H1 (cell line): ENCODE results near the gene CFAP157. TPM values are rescaled to one million over a fixed set of nuclear protein-coding genes. Genes with fewer than 3 reads are reported as not detected.

Experiments
- CTCF ChIA-PET: fragments of 300-600 bp; sonication (Branson Sonifier 250); formaldehyde crosslinking; loops from one replicate; lab custom pipeline; 2021; ENCODE audit not compliant: partially characterized antibody; lab: Charles Lee
- POLR2A ChIA-PET: fragments of 300-600 bp; sonication (Branson Sonifier 250); formaldehyde crosslinking; loops from one replicate; lab custom pipeline; 2021; ENCODE audit warnings: inconsistent platforms; ENCODE audit not compliant: partially characterized antibody; lab: Charles Lee
- DNase-seq, 2 experiments: peaks; one replicate each; pipeline versions ENCODE4 v3.0.0 to v3.0.0-alpha.2; 2010 to 2022; ENCODE audit warnings: low spot score in 2 of 2, low read depth in 1 of 2, mixed read lengths in 1 of 2
- FAIRE-seq: peaks from 2 replicates; lab custom pipeline; 2011; peaks lifted over from hg19 to GRCh38; lab: Jason Lieb, UNC
- H2AFZ ChIP-seq: 2 replicates; pipeline ENCODE4 v1.8.1; 2012; ENCODE audit warnings: low read length, inconsistent platforms
- H2AK5ac ChIP-seq: 2 replicates; pipeline ENCODE4 v1.6.1; 2013; ENCODE audit warnings: low read depth, low read length
- H2BK120ac ChIP-seq: replicated peaks from 2 replicates; pipeline ENCODE3; 2013; ENCODE audit warnings: low read depth, low read length, inconsistent platforms
- H2BK12ac ChIP-seq: 2 replicates; pipeline ENCODE4 v1.6.1; 2013; ENCODE audit warnings: low read depth, low read length
- H2BK15ac ChIP-seq: 2 replicates; pipeline ENCODE4 v1.6.1; 2013; ENCODE audit warnings: low read length
- H2BK20ac ChIP-seq: 2 replicates; pipeline ENCODE4 v1.6.1; 2013; ENCODE audit warnings: low read length
- H2BK5ac ChIP-seq: 2 replicates; pipeline ENCODE4 v1.6.1; 2013; ENCODE audit warnings: low read depth, low read length
- H3K14ac ChIP-seq: 2 replicates; pipeline ENCODE4 v1.6.1; 2013; ENCODE audit warnings: inconsistent platforms; ENCODE audit not compliant: insufficient read length
- H3K18ac ChIP-seq: 2 replicates; pipeline ENCODE4 v1.6.1; 2013; ENCODE audit warnings: low read length; ENCODE audit errors: extremely low read depth
- H3K23ac ChIP-seq: 2 replicates; pipeline ENCODE4 v1.6.1; 2013; ENCODE audit warnings: inconsistent platforms; ENCODE audit not compliant: insufficient read length
- H3K23me2 ChIP-seq: 2 replicates; pipeline ENCODE4 v1.6.1; 2013; ENCODE audit warnings: low read depth, low read length
- H3K27ac ChIP-seq: 2 replicates; pipeline ENCODE4 v1.6.1; 2011; ENCODE audit warnings: low read depth, low read length, inconsistent platforms
- H3K27me3 ChIP-seq, 4 experiments: replicated peaks in 1 of 4; 1 replicate in 1 of 4; 2 replicates in 3 of 4; pipeline versions ENCODE4 v1.6.1 to v1.8.1; 2011 to 2013; ENCODE audit warnings: low read length in 3 of 4, mild to moderate bottlenecking in 3 of 4, inconsistent platforms in 2 of 4, mixed read lengths in 2 of 4, moderate library complexity in 1 of 4; ENCODE audit not compliant: control insufficient read depth in 3 of 4, insufficient read depth in 3 of 4; ENCODE audit errors: extremely low read depth in 1 of 4
- H3K36me3 ChIP-seq, 4 experiments: 2 replicates each; pipeline versions ENCODE4 v1.6.1 to v1.8.1; 2011 to 2013; ENCODE audit warnings: mild to moderate bottlenecking in 4 of 4, low read length in 3 of 4, moderate library complexity in 2 of 4, control low read depth in 1 of 4, inconsistent platforms in 1 of 4; ENCODE audit not compliant: insufficient read depth in 4 of 4, control insufficient read depth in 2 of 4
- H3K4ac ChIP-seq: replicated peaks from 2 replicates; pipeline ENCODE3; 2013; ENCODE audit warnings: low read length, low read depth, mixed read lengths, inconsistent platforms; ENCODE audit not compliant: insufficient read length
- H3K4me1 ChIP-seq, 4 experiments: replicated peaks in 1 of 4; 1 replicate in 1 of 4; 2 replicates in 3 of 4; pipeline versions ENCODE4 v1.6.1 to v1.8.1; 2011 to 2013; ENCODE audit warnings: low read length in 3 of 4, inconsistent platforms in 2 of 4, mixed read lengths in 1 of 4; ENCODE audit not compliant: insufficient read depth in 4 of 4, control insufficient read depth in 3 of 4
- H3K4me2 ChIP-seq, 2 experiments: 2 replicates each; pipeline versions ENCODE4 v1.6.1 to v1.8.1; 2011 to 2013; ENCODE audit warnings: low read depth in 2 of 2, low read length in 2 of 2, control low read depth in 1 of 2, inconsistent platforms in 1 of 2, mild to moderate bottlenecking in 1 of 2; ENCODE audit not compliant: insufficient read depth in 1 of 2
- H3K4me3 ChIP-seq, 4 experiments: fragments of 200-600, 300-600 bp in 1 of 4; sonication (generic), shearing (Covaris generic), sonication (Bioruptor Twin) in 1 of 4; 2 replicates each; pipeline versions ENCODE4 v1.5.1 to v1.8.1; 2011 to 2016; ENCODE audit warnings: low read length in 4 of 4, low read depth in 3 of 4, control low read depth in 2 of 4, inconsistent platforms in 2 of 4, mild to moderate bottlenecking in 2 of 4, mixed read lengths in 1 of 4, moderate library complexity in 1 of 4; ENCODE audit not compliant: insufficient read depth in 2 of 4; ENCODE audit errors: extremely low read depth in 1 of 4
- H3K56ac ChIP-seq: replicated peaks from 2 replicates; pipeline ENCODE3; 2013; ENCODE audit warnings: low read depth, mild to moderate bottlenecking, mixed read lengths, low read length, inconsistent platforms; ENCODE audit not compliant: insufficient read length
- H3K79me1 ChIP-seq: 2 replicates; pipeline ENCODE4 v1.6.1; 2013; ENCODE audit warnings: low read depth, low read length, control low read depth
- H3K79me2 ChIP-seq, 2 experiments: 2 replicates each; pipeline versions ENCODE4 v1.6.1 to v1.8.1; 2012 to 2013; ENCODE audit warnings: low read length in 2 of 2, mild to moderate bottlenecking in 2 of 2, inconsistent platforms in 1 of 2; ENCODE audit not compliant: insufficient read depth in 2 of 2, control insufficient read depth in 1 of 2
- H3K9ac ChIP-seq, 4 experiments: replicated peaks in 1 of 4; 1 replicate in 1 of 4; 2 replicates in 3 of 4; pipeline versions ENCODE4 v1.6.1 to v1.8.1; 2011 to 2013; ENCODE audit warnings: low read depth in 3 of 4, low read length in 3 of 4, control low read depth in 2 of 4, mild to moderate bottlenecking in 2 of 4, moderate library complexity in 2 of 4, inconsistent platforms in 1 of 4; ENCODE audit errors: extremely low read depth in 1 of 4
- H3K9me3 ChIP-seq, 2 experiments: 2 replicates each; pipeline versions ENCODE4 v1.6.1 to v1.8.1; 2012 to 2013; ENCODE audit warnings: mild to moderate bottlenecking in 2 of 2, moderate library complexity in 2 of 2, control low read depth in 1 of 2, inconsistent platforms in 1 of 2, low read depth in 1 of 2, low read length in 1 of 2, mixed read lengths in 1 of 2; ENCODE audit not compliant: insufficient read depth in 2 of 2
- H4K20me1 ChIP-seq, 2 experiments: replicated peaks in 1 of 2; 2 replicates each; pipeline versions ENCODE3 to v1.8.1; 2011 to 2013; ENCODE audit warnings: inconsistent platforms in 2 of 2, low read length in 2 of 2, mild to moderate bottlenecking in 1 of 2; ENCODE audit not compliant: insufficient read depth in 2 of 2, control insufficient read depth in 1 of 2
- H4K5ac ChIP-seq: 2 replicates; pipeline ENCODE4 v1.6.1; 2013; ENCODE audit warnings: low read length, low read depth, mixed read lengths, inconsistent platforms; ENCODE audit not compliant: insufficient read length
- H4K8ac ChIP-seq: 2 replicates; pipeline ENCODE4 v1.8.0; 2013; ENCODE audit warnings: mild to moderate bottlenecking, moderate library complexity, low read length, inconsistent platforms; ENCODE audit not compliant: insufficient read depth; ENCODE audit errors: extremely low read depth
- H4K91ac ChIP-seq: replicated peaks from 2 replicates; pipeline ENCODE3; 2013; ENCODE audit warnings: low read length, mixed read lengths, inconsistent platforms; ENCODE audit not compliant: insufficient read length
- CEBPB ChIP-seq: IDR thresholded peaks from 2 replicates; pipeline ENCODE4 v1.6.1; 2012; ENCODE audit warnings: low read depth, low read length
- CHD1 ChIP-seq: IDR thresholded peaks from 2 replicates; pipeline ENCODE4 v1.6.1; 2012; ENCODE audit warnings: low read depth, low read length, improper control_type of control experiment
- CTCF ChIP-seq, 3 experiments: IDR thresholded peaks; 1 replicate in 2 of 3; 2 replicates in 1 of 3; pipeline versions ENCODE4 v1.5.1 to v1.6.1; 2011; ENCODE audit warnings: low read length in 3 of 3, mild to moderate bottlenecking in 3 of 3, inconsistent platforms in 2 of 3, low read depth in 1 of 3, moderate library complexity in 1 of 3; ENCODE audit not compliant: insufficient read depth in 1 of 3; ENCODE audit errors: control extremely low read depth in 1 of 3
- KDM1A ChIP-seq: fragments of 200-600, 300-600 bp; sonication (generic); IDR thresholded peaks from 2 replicates; pipeline ENCODE4 v1.7.1; 2016; ENCODE audit warnings: mild to moderate bottlenecking, low read length, borderline replicate concordance
- KDM5A ChIP-seq: fragments of 200-600 bp; IDR thresholded peaks from 2 replicates; pipeline ENCODE4 v1.7.1; 2012; ENCODE audit warnings: mild to moderate bottlenecking, low read length, inconsistent platforms, mixed read lengths
- NRF1 ChIP-seq: IDR thresholded peaks from 2 replicates; pipeline ENCODE4 v1.6.1; 2011; ENCODE audit warnings: mild to moderate bottlenecking, low read depth, low read length, improper control_type of control experiment
- RAD21 ChIP-seq, 2 experiments: IDR thresholded peaks in 1 of 2; conservative IDR thresholded peaks in 1 of 2; 2 replicates each; pipeline ENCODE4 v1.6.1; 2011; ENCODE audit warnings: low read depth in 2 of 2, low read length in 2 of 2, improper control_type of control experiment in 1 of 2, inconsistent platforms in 1 of 2, mild to moderate bottlenecking in 1 of 2, moderate library complexity in 1 of 2
- SP1 ChIP-seq: IDR thresholded peaks from 2 replicates; pipeline ENCODE4 v1.6.1; 2011; ENCODE audit warnings: low read depth, low read length
- WGBS, 2 experiments: shearing (Covaris generic) in 1 of 2; methylation state at CpG; one replicate each; pipeline versions ENCODE4 v1.1.6 to v1.1.7; 2013 to 2015; ENCODE audit warnings: low lambda C conversion rate in 2 of 2, mixed read lengths in 2 of 2, inconsistent platforms in 1 of 2, low coverage in 1 of 2, missing lambda C conversion rate in 1 of 2; ENCODE audit not compliant: insufficient replicate concordance in 2 of 2, insufficient coverage in 1 of 2, insufficient read length in 1 of 2; ENCODE audit errors: extremely low coverage in 1 of 2, missing lambda C conversion rate in 1 of 2; 5-methylcytosine and 5-hydroxymethylcytosine counted together
- polyA plus RNA-seq, 7 experiments: library from polyadenylated mRNA; depleted of rRNA in 3 of 7; stranded (reverse) in 5 of 7; unstranded in 2 of 7; fragments of >200 nt in 5 of 7; fragments of 200-250 nt in 2 of 7; gene quantifications; 1 replicate in 5 of 7; 2 replicates in 1 of 7; 4 replicates in 1 of 7; pipeline versions ENCODE4 v1.2.1 to v1.2.3, GENCODE V29; 2011 to 2013; ENCODE audit warnings: missing spikeins in 2 of 7, mixed read lengths in 2 of 7
- total RNA-seq: library from RNA; stranded (reverse); fragmentation: NEBNext Ultra II Directional; extraction: Animal tissue kit (Norgen Biotek cat#: 25700); gene quantifications from 2 replicates; pipeline ENCODE4 v1.2.1, GENCODE V29; 2021

Gene CFAP157
- total and polyA plus RNA-seq, 2 of the 8 experiments (the other 6 are each of a cell fraction or from before 2014, with no cell fraction given): not detected

GRCh38 chr9:127707766-127708165, 978 bp downstream of the CFAP157 start:
- CTCF ChIA-PET: interaction anchor here (0.9 to 2.8 kb wide), 7 partner anchors 14 to 218 kb away, joined by 3 to 10 read pairs (median 3); no protein-coding TSS in a partner anchor
- no peak overlapping the region for H3K56ac ChIP-seq

More at GRCh38 chr9:127707766-127708165, 978 bp downstream of the CFAP157 start:
- no peak overlapping the region for H2BK120ac ChIP-seq
- H3K27ac ChIP-seq: no peak overlapping the region
- H4K91ac ChIP-seq: no peak overlapping the region
- H3K9ac ChIP-seq: no peak overlapping the region
- H2BK5ac ChIP-seq: no peak overlapping the region
- H2BK20ac ChIP-seq: no peak overlapping the region
- H3K4ac ChIP-seq: no peak overlapping the region
- no peak for DNase-seq
- no peak overlapping the region for H2BK15ac ChIP-seq
- no peak overlapping the region for H2AFZ ChIP-seq
- no peak for FAIRE-seq
- H3K4me1 ChIP-seq: peaks cover 0 to 27% (median 18%) of the 10 kb centered on the region in 4 experiments; a peak in 6 of 7 replicates
- no peak overlapping the region for H3K4me3 ChIP-seq
- no peak overlapping the region for H3K14ac ChIP-seq
- H3K18ac ChIP-seq: no peak overlapping the region
- H3K23ac ChIP-seq: no peak overlapping the region
- peak overlapping the region; percentile 50; the same call in 1 of the 2 replicates for H2BK12ac ChIP-seq
- no peak overlapping the region for H4K5ac ChIP-seq
- no peak overlapping the region for H3K4me2 ChIP-seq
- no peaks in the 10 kb centered on the region for H4K20me1 ChIP-seq
- WGBS, 2 experiments: 59% methylated on average over 5 of the region's 5 CpGs; no CpG with 5 or more reads in 1 of the 2 experiments
- no peaks in the 10 kb centered on the region for H3K23me2 ChIP-seq
- H3K79me2 ChIP-seq: no peaks in the 10 kb centered on the region
- no peak for TF ChIP-seq SP1
- TF ChIP-seq KDM5A: no peak
- TF ChIP-seq KDM1A: peak; percentile 63; the same call in 1 of the 2 replicates
- peak; percentile 35 to 54; a peak in 2 of 4 replicates for TF ChIP-seq RAD21 (IDR thresholded peaks at IDR 0.05 in 1 of 2, conservative IDR thresholded peaks at IDR 0.05 in 1 of 2; ENCODE audit: low read depth in 2 of 2, low read length in 2 of 2)
- TF ChIP-seq NRF1: no peak
- TF ChIP-seq CEBPB: no peak
- TF ChIP-seq CHD1: no peak
- peak in 1 of 3 experiments; percentile 41; a peak in 2 of 4 replicates for TF ChIP-seq CTCF (IDR thresholded peaks at IDR 0.05; ENCODE audit: control extremely low read depth in 1 of 3, insufficient read depth in 1 of 3, low read depth in 1 of 3, low read length in 3 of 3)
- H3K36me3 ChIP-seq: no peaks in the 10 kb centered on the region
- H3K27me3 ChIP-seq: no peaks in the 10 kb centered on the region; a peak in 2 of 7 replicates
- no peaks in the 10 kb centered on the region for H3K79me1 ChIP-seq
- no peaks in the 10 kb centered on the region for H3K9me3 ChIP-seq
- H4K8ac ChIP-seq: no peak overlapping the region
- POLR2A ChIA-PET: interaction anchor here (1.1 kb wide), 1 partner anchor 9 kb away, joined by 3 read pairs; no protein-coding TSS in a partner anchor
- no peak overlapping the region for H2AK5ac ChIP-seq
